ENCODE results near the gene FHL3. TPM values are rescaled to one million over a fixed set of nuclear protein-coding genes. Genes with fewer than 3 reads are reported as not detected.
"Not testable (repeated sequence)": the region's sequence is repeated elsewhere in the genome, so short reads cannot be mapped to it uniquely, and the experiment has no call there.

Gene FHL3
- total RNA-seq, 8 experiments from 2014 or later = 2.8 to 17.7 (median 8.0) TPM

GRCh38 chr1:37987679-37988078 is 17.6 kb downstream of the FHL3 start:
- Histone ChIP-seq H3K4me1 (replicated peaks in 1 of 2) (peaks cover 7 to 9% of the 10 kb centered on the region in 2 donors), H3K4me3 (no peak overlapping the region), H3K27ac (no peak overlapping the region)
- 0 to 60% (median 36%) methylated on average over 1 of the region's 1 CpG; no CpG with 5 or more reads in 5 of the 10 experiments for WGBS, 10 experiments
- in situ Hi-C loops (cut with MboI; ENCODE audit: low pct_unique_long_range_greater_than_20kb in 2 of 9, low sequenced_read_pairs in 9 of 9, unreplicated experiment in 9 of 9) = no loop called here
- ATAC-seq (replicated peaks in 6 of 8) = no peak

GRCh38 chr1:37983546-37983945 is 21.8 kb downstream of the FHL3 start:
- Histone ChIP-seq H3K4me3 (no peak overlapping the region), H3K4me1 (replicated peaks in 1 of 2) (peaks cover 2 to 4% of the 10 kb centered on the region in 2 donors), H3K27ac (no peak overlapping the region)
- ATAC-seq (replicated peaks in 6 of 8) = no peak
- WGBS, 10 experiments = 84 to 100% (median 100%) methylated on average over 1 to 2 of the region's 2 CpGs; no CpG with 5 or more reads in 2 of the 10 experiments
- in situ Hi-C loops (cut with MboI; ENCODE audit: low pct_unique_long_range_greater_than_20kb in 2 of 9, low sequenced_read_pairs in 9 of 9, unreplicated experiment in 9 of 9) = no loop called here

GRCh38 chr1:37978541-37978940 is 26.8 kb downstream of the FHL3 start:
- ATAC-seq (replicated peaks in 6 of 8) = no peak
- Histone ChIP-seq H3K4me3 (no peak overlapping the region), H3K4me1 (replicated peaks in 1 of 2) (no peaks in the 10 kb centered on the region), H3K27ac (no peak overlapping the region)
- 50 to 100% (median 97%) methylated on average over 1 to 4 of the region's 4 CpGs; no CpG with 5 or more reads in 1 of the 10 experiments for WGBS, 10 experiments
- in situ Hi-C loops (cut with MboI; ENCODE audit: low pct_unique_long_range_greater_than_20kb in 2 of 9, low sequenced_read_pairs in 9 of 9, unreplicated experiment in 9 of 9) = no loop called here

- H3K4me1 ChIP-seq (replicated peaks in 1 of 2); in situ Hi-C loops (cut with MboI; ENCODE audit: low pct_unique_long_range_greater_than_20kb in 2 of 9, low sequenced_read_pairs in 9 of 9, unreplicated experiment in 9 of 9); H3K27ac ChIP-seq; H3K4me3 ChIP-seq: not testable (repeated sequence)
- 54 to 80% (median 68%) methylated on average over 1 to 6 of the region's 6 CpGs; no CpG with 5 or more reads in 1 of the 10 experiments for WGBS, 10 experiments
- peak in 3 of 8 experiments; percentile 50 to 65 (median 56) for ATAC-seq (replicated peaks in 6 of 8)
Observed at GRCh38 chr1:37975083-37975482, 30.2 kb downstream of the FHL3 start.

- H3K4me3 ChIP-seq = no peak overlapping the region
- H3K27ac ChIP-seq = no peak overlapping the region
- WGBS, 10 experiments = 88 to 100% (median 99%) methylated on average over 1 to 5 of the region's 5 CpGs
- H3K4me1 ChIP-seq (replicated peaks in 1 of 2) = no peaks in the 10 kb centered on the region
- in situ Hi-C loops (cut with MboI; ENCODE audit: low pct_unique_long_range_greater_than_20kb in 2 of 9, low sequenced_read_pairs in 9 of 9, unreplicated experiment in 9 of 9) = no loop called here
- ATAC-seq (replicated peaks in 6 of 8) = no peak
Observed at GRCh38 chr1:37974567-37974966, 30.7 kb downstream of the FHL3 start.

GRCh38 chr1:37973684-37974083 is 31.6 kb downstream of the FHL3 start:
- ATAC-seq (replicated peaks in 6 of 8); H3K4me1 ChIP-seq (replicated peaks in 1 of 2); H3K27ac ChIP-seq; H3K4me3 ChIP-seq; in situ Hi-C loops (cut with MboI; ENCODE audit: low pct_unique_long_range_greater_than_20kb in 2 of 9, low sequenced_read_pairs in 9 of 9, unreplicated experiment in 9 of 9): not testable (repeated sequence)
- WGBS, 10 experiments = 40 to 100% (median 100%) methylated on average over 1 to 4 of the region's 5 CpGs; no CpG with 5 or more reads in 5 of the 10 experiments

- no peak overlapping the region for H3K4me3 ChIP-seq
- no peak for ATAC-seq (replicated peaks in 6 of 8)
- in situ Hi-C loops (cut with MboI; ENCODE audit: low pct_unique_long_range_greater_than_20kb in 2 of 9, low sequenced_read_pairs in 9 of 9, unreplicated experiment in 9 of 9) = no loop called here
- WGBS, 10 experiments = 89 to 100% (median 100%) methylated on average over 1 to 4 of the region's 4 CpGs
- no peaks in the 10 kb centered on the region for H3K4me1 ChIP-seq (replicated peaks in 1 of 2)
- no peak overlapping the region for H3K27ac ChIP-seq
Observed at GRCh38 chr1:37965301-37965700, 40.0 kb downstream of the FHL3 start.

- WGBS, 10 experiments = 72 to 94% (median 88%) methylated on average over 4 to 12 of the region's 12 CpGs; no CpG with 5 or more reads in 1 of the 10 experiments
- not testable (repeated sequence) for H3K4me3 ChIP-seq
Observed at GRCh38 chr1:37964106-37964505, 41.2 kb downstream of the FHL3 start.

GRCh38 chr1:37958690-37959089 is 46.6 kb downstream of the FHL3 start:
- in situ Hi-C loops (cut with MboI; ENCODE audit: low pct_unique_long_range_greater_than_20kb in 2 of 9, low sequenced_read_pairs in 9 of 9, unreplicated experiment in 9 of 9) = no loop called here
- H3K27ac ChIP-seq = no peak overlapping the region
- no peaks in the 10 kb centered on the region for H3K4me1 ChIP-seq (replicated peaks in 1 of 2)
- peak in 1 of 8 experiments; percentile 27 for ATAC-seq (replicated peaks in 6 of 8)
- no peak overlapping the region for H3K4me3 ChIP-seq
- WGBS, 10 experiments = 20 to 100% (median 87%) methylated on average over 2 of the region's 2 CpGs

More at GRCh38 chr1:37964106-37964505, 41.2 kb downstream of the FHL3 start:
- in situ Hi-C loops (cut with MboI; ENCODE audit: low pct_unique_long_range_greater_than_20kb in 2 of 9, low sequenced_read_pairs in 9 of 9, unreplicated experiment in 9 of 9); H3K27ac ChIP-seq; H3K4me1 ChIP-seq (replicated peaks in 1 of 2); ATAC-seq (replicated peaks in 6 of 8): not testable (repeated sequence)

- no peak for ATAC-seq (replicated peaks in 6 of 8)
Observed at GRCh38 chr1:37955685-37956084, 49.6 kb downstream of the FHL3 start.

GRCh38 chr1:37954316-37954971 is 50.9 kb downstream of the FHL3 start:
- in situ Hi-C loops (cut with MboI; ENCODE audit: low pct_unique_long_range_greater_than_20kb in 2 of 9, low sequenced_read_pairs in 9 of 9, unreplicated experiment in 9 of 9) = no loop called here
- whole genome bisulfite sequencing, 10 experiments = 40 to 90% (median 60%) methylated on average over 1 to 3 of the region's 3 CpGs; no CpG with 5 or more reads in 3 of the 10 experiments
- no peaks in the 10 kb centered on the region for H3K4me1 ChIP-seq (replicated peaks in 1 of 2)
- no peak overlapping the region for H3K4me3 ChIP-seq
- no peak overlapping the region for H3K27ac ChIP-seq
- peak in 4 of 8 experiments; percentile 4 to 43 (median 18) for ATAC-seq (replicated peaks in 6 of 8)

More at GRCh38 chr1:37955685-37956084, 49.6 kb downstream of the FHL3 start:
- Histone ChIP-seq H3K4me1 (replicated peaks in 1 of 2) (no peaks in the 10 kb centered on the region), H3K27ac (no peak overlapping the region), H3K4me3 (no peak overlapping the region)
- 0 to 100% (median 80%) methylated on average over 1 to 3 of the region's 3 CpGs; no CpG with 5 or more reads in 3 of the 10 experiments for WGBS, 10 experiments
- in situ Hi-C loops (cut with MboI; ENCODE audit: low pct_unique_long_range_greater_than_20kb in 2 of 9, low sequenced_read_pairs in 9 of 9, unreplicated experiment in 9 of 9) = no loop called here

GRCh38 chr1:37952738-37953137 is 52.6 kb downstream of the FHL3 start:
- Histone ChIP-seq H3K27ac (no peak overlapping the region), H3K4me1 (replicated peaks in 1 of 2) (no peaks in the 10 kb centered on the region), H3K4me3 (no peak overlapping the region)
- WGBS, 10 experiments = 43 to 92% (median 78%) methylated on average over 1 to 3 of the region's 3 CpGs; no CpG with 5 or more reads in 5 of the 10 experiments
- in situ Hi-C loops (cut with MboI; ENCODE audit: low pct_unique_long_range_greater_than_20kb in 2 of 9, low sequenced_read_pairs in 9 of 9, unreplicated experiment in 9 of 9) = no loop called here
- no peak for ATAC-seq (replicated peaks in 6 of 8)

GRCh38 chr1:37951783-37952624 is 53.3 kb downstream of the FHL3 start:
- H3K4me1 ChIP-seq (replicated peaks in 1 of 2) = peaks cover 2 to 3% of the 10 kb centered on the region in 2 donors
- no peak overlapping the region for H3K27ac ChIP-seq
- H3K4me3 ChIP-seq = no peak overlapping the region
- in situ Hi-C loops (cut with MboI; ENCODE audit: low pct_unique_long_range_greater_than_20kb in 2 of 9, low sequenced_read_pairs in 9 of 9, unreplicated experiment in 9 of 9) = no loop called here
- no peak for ATAC-seq (replicated peaks in 6 of 8)
- 68 to 80% (median 75%) methylated on average over 1 to 3 of the region's 4 CpGs; no CpG with 5 or more reads in 7 of the 10 experiments for WGBS, 10 experiments
